NB4 (cell line): Measurements from ENCODE around the gene ERICH6B.

Experiments
- POLR2A ChIP-seq: IDR thresholded peaks from 2 replicates; pipeline ENCODE4 v1.6.1; 2011; ENCODE audit warnings: mild to moderate bottlenecking; ENCODE audit not compliant: insufficient read length; ENCODE audit errors: extremely low read depth
- TF ChIP-seq, protein P1 (sequence below): IDR thresholded peaks from one replicate; pipeline ENCODE4 v1.5.1; 2012; ENCODE audit warnings: low read depth, low read length

GRCh38 chr13:45595965-45596364 is 19.6 kb downstream of the ERICH6B start:
- TF ChIP-seq, protein P1, sequence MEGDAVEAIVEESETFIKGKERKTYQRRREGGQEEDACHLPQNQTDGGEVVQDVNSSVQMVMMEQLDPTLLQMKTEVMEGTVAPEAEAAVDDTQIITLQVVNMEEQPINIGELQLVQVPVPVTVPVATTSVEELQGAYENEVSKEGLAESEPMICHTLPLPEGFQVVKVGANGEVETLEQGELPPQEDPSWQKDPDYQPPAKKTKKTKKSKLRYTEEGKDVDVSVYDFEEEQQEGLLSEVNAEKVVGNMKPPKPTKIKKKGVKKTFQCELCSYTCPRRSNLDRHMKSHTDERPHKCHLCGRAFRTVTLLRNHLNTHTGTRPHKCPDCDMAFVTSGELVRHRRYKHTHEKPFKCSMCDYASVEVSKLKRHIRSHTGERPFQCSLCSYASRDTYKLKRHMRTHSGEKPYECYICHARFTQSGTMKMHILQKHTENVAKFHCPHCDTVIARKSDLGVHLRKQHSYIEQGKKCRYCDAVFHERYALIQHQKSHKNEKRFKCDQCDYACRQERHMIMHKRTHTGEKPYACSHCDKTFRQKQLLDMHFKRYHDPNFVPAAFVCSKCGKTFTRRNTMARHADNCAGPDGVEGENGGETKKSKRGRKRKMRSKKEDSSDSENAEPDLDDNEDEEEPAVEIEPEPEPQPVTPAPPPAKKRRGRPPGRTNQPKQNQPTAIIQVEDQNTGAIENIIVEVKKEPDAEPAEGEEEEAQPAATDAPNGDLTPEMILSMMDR: no peak
- TF ChIP-seq POLR2A: no peak
